ENCODE results near the gene E2F4.

Gene E2F4

DNA sequence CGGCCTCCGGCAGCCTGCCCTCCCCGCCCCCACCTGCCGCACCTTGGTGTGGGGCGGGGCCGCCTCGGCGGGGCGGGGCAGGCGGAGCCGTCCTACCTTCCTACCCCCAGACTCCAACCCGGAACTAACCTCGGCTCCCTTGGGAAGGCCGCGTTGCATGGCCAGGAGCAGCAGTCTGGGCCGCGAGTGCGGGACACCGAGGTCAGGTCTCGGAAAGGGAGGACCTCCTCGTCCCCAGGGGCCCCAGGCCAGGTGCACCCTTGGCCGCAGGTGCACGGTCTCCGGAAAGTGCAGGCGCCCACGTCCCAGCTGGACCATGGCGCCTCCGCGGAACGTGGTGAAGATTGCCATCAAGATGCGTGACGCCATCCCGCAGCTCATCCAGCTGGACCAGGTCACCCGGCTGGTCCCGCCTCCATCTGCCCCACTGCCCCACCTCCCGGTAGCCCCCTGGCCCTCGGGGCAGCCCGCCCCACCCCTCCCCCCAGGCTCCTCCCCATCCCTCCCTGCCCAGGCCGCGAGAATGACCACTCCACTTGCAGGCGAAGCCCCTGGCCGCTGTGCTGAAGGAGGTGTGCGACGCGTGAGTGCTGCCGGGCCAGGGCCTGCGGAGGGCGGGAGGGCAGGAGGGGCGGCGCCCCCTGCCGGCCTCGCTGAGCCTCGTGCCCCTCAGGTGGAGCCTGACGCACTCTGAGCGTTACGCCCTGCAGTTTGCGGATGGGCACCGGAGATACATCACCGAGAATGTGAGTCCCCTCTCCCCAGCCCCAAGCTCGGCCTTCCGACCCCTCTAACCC is 7.3 kb downstream of the E2F4 start, which contains the start of gene ELMO3:
ELMO3 (plus strand) TSS at position 121 of the 797 bp plus-strand sequence; CDS start at position 317, 196 bp downstream.
- Histone ChIP-seq H2AFZ (peak within 1 kb of the TSS; percentile 72), H3K4me1 (peaks cover 25% of the 10 kb centered on the region), H3K9ac (no peak within 1 kb of the TSS), H3K9me3 (ENCODE audit: control insufficient read depth, low read length) (no peaks in the 10 kb centered on the region), H3K27me3 (ENCODE audit: control insufficient read depth, insufficient read depth, low read length) (no peaks in the 10 kb centered on the region), H3K79me2 (no peaks in the 10 kb centered on the region), H3K4me3 (ENCODE audit: low read depth, low read length) (peak within 1 kb of the TSS; percentile 56), H3K27ac (peak within 1 kb of the TSS; percentile 76), H3K36me3 (ENCODE audit: control insufficient read depth, insufficient read depth, low read length) (no peaks in the 10 kb centered on the region), H3K4me2 (ENCODE audit: low read length) (peak within 1 kb of the TSS; percentile 79)
- TF ChIP-seq, protein P1, sequence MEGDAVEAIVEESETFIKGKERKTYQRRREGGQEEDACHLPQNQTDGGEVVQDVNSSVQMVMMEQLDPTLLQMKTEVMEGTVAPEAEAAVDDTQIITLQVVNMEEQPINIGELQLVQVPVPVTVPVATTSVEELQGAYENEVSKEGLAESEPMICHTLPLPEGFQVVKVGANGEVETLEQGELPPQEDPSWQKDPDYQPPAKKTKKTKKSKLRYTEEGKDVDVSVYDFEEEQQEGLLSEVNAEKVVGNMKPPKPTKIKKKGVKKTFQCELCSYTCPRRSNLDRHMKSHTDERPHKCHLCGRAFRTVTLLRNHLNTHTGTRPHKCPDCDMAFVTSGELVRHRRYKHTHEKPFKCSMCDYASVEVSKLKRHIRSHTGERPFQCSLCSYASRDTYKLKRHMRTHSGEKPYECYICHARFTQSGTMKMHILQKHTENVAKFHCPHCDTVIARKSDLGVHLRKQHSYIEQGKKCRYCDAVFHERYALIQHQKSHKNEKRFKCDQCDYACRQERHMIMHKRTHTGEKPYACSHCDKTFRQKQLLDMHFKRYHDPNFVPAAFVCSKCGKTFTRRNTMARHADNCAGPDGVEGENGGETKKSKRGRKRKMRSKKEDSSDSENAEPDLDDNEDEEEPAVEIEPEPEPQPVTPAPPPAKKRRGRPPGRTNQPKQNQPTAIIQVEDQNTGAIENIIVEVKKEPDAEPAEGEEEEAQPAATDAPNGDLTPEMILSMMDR (IDR thresholded peaks at IDR 0.05): peak; percentile 59

DNA sequence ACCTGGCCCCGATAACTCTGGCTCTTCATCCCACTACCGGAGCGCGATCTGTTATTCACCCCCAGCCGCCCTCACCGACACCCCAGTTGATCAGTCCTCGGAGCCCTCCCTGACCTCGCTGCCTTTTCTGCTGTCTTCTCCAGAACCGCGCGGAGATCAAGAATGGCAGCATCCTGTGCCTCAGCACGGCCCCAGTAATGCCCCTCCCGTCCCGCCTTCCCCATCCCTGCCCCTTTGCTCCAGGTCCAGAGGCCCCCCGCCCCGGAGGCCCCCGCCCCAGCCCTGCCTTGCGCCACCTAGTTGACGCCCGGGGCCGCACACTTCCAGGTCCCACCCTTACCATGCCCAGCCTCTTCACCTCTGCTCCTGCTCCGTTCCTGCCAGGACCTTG is 7.8 kb downstream of the E2F4 start:
- peak overlapping the region; percentile 72 for H2AFZ ChIP-seq
- no peaks in the 10 kb centered on the region for H3K27me3 ChIP-seq (ENCODE audit: control insufficient read depth, insufficient read depth, low read length)
- peak overlapping the region; percentile 76 for H3K27ac ChIP-seq
- no peaks in the 10 kb centered on the region for H3K9me3 ChIP-seq (ENCODE audit: control insufficient read depth, low read length)
- H3K4me3 ChIP-seq (ENCODE audit: low read depth, low read length): peak overlapping the region; percentile 56
- H3K4me2 ChIP-seq (ENCODE audit: low read length): peak overlapping the region; percentile 79
- peaks cover 31% of the 10 kb centered on the region for H3K4me1 ChIP-seq
- TF ChIP-seq, protein P1 (IDR thresholded peaks at IDR 0.05): no peak
- no peaks in the 10 kb centered on the region for H3K36me3 ChIP-seq (ENCODE audit: control insufficient read depth, insufficient read depth, low read length)
- H3K9ac ChIP-seq: no peak overlapping the region
- H3K79me2 ChIP-seq: no peaks in the 10 kb centered on the region

DNA sequence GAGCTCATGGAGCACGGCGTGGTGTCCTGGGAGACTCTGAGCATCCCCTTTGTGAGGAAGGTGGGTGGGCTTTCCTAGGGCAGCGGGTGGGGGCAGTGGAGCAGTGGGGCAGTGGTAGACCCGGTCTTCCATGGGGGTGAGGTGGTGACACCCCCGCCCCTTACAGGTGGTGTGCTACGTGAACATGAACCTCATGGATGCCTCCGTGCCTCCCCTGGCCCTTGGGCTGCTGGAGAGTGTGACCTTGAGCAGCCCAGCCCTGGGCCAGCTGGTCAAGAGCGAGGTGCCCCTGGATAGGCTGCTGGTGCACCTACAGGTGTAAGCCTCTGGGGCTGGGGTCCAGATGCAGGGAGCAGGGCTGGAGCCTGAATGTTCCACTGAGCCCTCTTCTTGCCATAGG is 8.5 kb downstream of the E2F4 start:
- H3K9me3 ChIP-seq (ENCODE audit: control insufficient read depth, low read length): no peaks in the 10 kb centered on the region
- no peak overlapping the region for H2AFZ ChIP-seq
- no peaks in the 10 kb centered on the region for H3K27me3 ChIP-seq (ENCODE audit: control insufficient read depth, insufficient read depth, low read length)
- H3K36me3 ChIP-seq (ENCODE audit: control insufficient read depth, insufficient read depth, low read length): no peaks in the 10 kb centered on the region
- no peak overlapping the region for H3K9ac ChIP-seq
- H3K4me3 ChIP-seq (ENCODE audit: low read depth, low read length): no peak overlapping the region
- TF ChIP-seq, protein P1 (IDR thresholded peaks at IDR 0.05): no peak
- no peak overlapping the region for H3K27ac ChIP-seq
- no peaks in the 10 kb centered on the region for H3K79me2 ChIP-seq
- peak overlapping the region; percentile 79 for H3K4me2 ChIP-seq (ENCODE audit: low read length)
- H3K4me1 ChIP-seq: peaks cover 31% of the 10 kb centered on the region

DNA sequence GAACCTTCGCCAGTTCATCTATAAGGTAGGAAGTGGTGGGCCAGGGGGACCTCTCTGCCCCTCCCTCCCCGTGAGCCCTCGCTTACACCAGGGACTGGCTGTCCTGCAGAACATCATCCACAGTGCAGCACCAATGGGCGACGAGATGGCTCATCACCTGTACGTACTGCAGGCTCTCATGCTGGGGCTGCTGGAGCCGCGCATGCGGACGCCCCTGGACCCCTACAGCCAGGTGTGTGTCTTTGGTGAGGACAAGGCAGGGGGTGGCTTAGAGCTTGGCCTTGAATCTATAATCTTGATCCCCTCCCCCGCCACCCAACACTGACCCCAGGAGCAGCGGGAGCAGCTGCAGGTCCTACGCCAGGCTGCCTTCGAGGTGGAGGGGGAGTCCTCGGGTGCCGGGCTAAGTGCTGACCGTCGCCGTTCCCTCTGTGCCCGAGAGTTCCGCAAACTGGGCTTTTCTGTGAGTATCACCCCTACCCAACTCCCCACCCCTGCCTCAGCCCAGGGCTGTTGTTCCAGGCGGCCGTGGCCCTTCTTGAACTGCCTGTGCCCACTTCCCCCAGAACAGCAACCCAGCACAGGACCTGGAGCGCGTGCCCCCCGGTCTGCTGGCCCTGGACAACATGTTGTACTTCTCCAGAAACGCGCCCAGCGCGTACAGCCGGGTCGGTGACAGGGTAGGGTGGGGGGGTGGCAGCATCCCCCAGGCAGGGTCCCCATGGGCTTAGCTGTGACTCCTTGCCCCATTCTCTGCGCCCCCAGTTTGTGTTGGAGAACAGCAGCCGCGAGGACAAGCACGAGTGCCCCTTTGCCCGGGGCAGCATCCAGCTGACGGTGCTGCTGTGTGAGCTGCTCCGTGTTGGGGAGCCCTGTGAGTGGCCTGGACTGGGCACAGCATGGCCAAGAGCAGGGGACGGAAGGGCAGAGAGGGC is 9.7 kb downstream of the E2F4 start:
- peaks cover 31% of the 10 kb centered on the region for H3K4me1 ChIP-seq
- H3K9me3 ChIP-seq (ENCODE audit: control insufficient read depth, low read length): no peaks in the 10 kb centered on the region
- no peak overlapping the region for H3K27ac ChIP-seq
- TF ChIP-seq, protein P1 (IDR thresholded peaks at IDR 0.05): no peak
- no peak overlapping the region for H2AFZ ChIP-seq
- no peaks in the 10 kb centered on the region for H3K79me2 ChIP-seq
- H3K9ac ChIP-seq: no peak overlapping the region
- no peak overlapping the region for H3K4me2 ChIP-seq (ENCODE audit: low read length)
- no peaks in the 10 kb centered on the region for H3K27me3 ChIP-seq (ENCODE audit: control insufficient read depth, insufficient read depth, low read length)
- no peak overlapping the region for H3K4me3 ChIP-seq (ENCODE audit: low read depth, low read length)
- no peaks in the 10 kb centered on the region for H3K36me3 ChIP-seq (ENCODE audit: control insufficient read depth, insufficient read depth, low read length)
